Activated CD4-positive, alpha-beta T cell treated with anti-CD3 and anti-CD28 coated beads, Interleukin-2, amount 50 U/mL, for 4 hours (primary cell): ENCODE data around the gene SLC29A3.
"Not testable (repeated sequence)": the region's sequence is repeated elsewhere in the genome, so short reads cannot be mapped to it uniquely, and the experiment has no call there.

Experiments
- DNase-seq, 2 experiments: peaks; one replicate each; pipeline ENCODE4 v3.0.0-alpha.2; 2020

Gene SLC29A3

DNA sequence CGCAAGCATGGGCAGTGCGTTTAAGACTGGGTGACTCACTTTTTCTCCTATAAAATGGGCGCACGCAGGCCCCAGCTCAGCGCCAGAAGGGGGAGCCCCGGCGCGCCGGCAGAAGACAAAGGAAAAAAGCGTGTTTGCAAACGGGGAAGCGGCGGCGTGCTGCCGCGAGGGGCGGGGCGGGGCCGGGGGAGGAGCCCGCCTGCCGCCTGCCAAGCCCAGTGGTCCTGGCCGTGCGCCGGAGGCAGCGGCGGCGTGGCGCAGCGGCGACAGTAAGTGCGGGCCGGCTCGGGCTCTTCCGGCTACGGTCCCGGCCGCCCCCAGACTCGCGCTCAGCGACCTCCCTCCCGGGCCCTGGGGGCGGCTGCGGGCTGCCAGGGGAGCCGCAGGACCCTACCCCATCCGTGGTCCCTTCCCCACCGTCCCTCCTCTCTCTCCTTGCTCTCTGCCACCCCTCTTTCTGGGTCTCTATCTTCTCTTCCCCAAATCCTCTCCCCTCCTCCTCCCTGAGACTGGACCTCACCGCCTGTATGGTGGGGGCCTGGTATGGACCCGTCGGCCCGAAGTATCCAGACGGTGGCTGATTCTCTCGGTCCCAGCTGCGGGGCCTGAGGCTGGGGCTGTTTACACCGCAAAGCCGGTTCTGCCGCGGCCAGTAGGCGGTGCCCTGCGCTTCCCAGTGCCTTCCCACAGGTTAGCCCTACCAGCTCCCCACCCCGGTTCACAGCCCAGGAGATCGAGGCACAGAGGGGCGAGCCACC, at the start of gene SLC29A3:
Gene SLC29A3, plus strand, starts transcription at position 218 of the 758 bp plus-strand sequence. Its CDS starts 51 bp downstream, at position 269.
- peak; percentile 81 to 86 for DNase-seq

DNA sequence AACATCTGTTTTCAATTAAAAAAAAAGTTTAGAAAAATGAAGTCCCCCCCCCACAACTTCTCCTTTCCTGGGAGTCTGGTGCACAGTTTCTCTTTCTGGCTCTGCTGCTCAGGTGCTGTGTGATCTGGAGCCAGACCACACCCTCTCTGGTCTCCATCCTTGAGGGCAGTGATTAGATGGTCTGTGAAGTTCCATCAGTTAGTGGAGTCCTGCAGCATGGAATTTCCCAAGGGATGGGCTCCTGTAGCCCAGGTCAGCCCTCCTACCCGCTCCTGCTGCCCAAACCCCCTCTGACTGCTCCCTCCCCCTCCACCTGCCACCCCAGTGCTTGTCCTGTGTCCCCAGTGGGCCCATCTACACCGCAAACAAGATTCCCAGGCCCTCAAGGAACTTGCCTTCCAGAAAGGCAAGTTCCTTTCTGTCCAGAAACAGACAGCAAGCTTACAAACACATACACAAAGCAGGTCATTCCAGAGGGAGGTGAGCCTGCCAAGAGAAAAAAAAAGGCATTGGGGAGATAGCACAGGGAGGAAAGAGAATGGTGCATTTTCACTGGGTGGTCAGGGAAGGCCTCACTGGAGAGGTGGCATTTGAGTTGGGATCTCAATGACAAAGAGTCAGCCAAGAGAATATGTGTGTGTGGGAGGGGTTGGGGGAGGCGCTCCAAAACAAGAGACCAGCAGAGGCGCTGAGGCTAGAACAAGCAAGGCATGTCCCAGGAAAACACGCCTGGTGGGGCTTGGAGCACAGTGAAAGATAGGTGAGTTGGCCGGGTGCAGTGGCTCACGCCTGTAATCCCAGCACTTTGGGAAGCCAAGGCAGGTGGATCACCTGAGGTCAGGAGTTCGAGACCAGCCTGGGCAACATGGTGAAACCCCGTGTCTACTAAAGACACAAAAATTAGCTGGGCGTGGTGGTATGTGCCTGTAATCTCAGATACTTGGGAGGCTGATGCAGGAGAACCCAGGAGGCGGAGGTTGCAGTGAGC, 49.5 kb upstream of the SLC29A3 start:
- no peak for DNase-seq

DNA sequence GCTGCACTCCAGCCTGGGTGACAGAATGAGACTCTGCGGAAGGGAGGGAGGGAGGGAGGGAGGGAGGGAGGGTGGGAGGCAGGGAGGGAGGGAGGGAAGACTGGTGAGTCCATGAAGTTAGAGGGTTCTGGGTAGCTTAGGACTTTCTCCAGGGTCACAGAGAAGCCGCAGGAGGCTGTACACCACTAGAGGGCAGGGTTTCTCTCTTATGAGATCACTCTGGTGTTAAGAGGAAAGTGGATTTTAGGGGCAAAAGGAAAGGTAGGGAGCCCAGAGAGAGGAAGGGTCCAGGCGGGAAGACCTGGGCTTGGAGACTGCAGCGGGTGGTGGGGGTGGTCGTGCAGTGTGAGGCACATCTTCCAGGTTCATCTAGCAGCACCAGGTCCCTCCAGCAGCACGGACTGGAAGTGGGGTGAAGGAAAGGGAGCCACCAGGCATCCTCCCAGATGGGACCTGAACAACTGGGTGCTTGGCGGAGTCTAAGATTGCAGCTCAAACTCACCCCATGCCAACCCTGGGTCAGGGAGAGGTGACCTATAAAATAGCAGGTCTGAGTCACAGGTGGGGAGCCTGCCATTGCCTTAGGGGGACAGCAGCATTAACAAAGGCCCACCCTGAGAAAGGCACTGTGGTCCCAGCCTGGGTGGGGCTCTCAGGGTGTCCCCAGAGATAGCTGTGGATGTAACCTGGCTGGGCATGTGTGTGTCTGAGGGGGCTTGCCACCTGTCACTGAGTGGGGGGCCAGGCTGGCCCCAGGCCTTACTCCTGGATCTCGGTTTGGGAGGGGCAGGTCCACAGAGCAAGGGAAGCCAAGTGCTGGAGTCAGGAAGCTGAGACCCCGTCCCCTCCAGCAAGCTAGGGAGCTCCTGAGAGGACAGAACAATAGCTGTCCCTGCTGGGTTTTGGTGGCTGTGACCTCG, 48.5 kb upstream of the SLC29A3 start:
- DNase-seq = no peak

DNA sequence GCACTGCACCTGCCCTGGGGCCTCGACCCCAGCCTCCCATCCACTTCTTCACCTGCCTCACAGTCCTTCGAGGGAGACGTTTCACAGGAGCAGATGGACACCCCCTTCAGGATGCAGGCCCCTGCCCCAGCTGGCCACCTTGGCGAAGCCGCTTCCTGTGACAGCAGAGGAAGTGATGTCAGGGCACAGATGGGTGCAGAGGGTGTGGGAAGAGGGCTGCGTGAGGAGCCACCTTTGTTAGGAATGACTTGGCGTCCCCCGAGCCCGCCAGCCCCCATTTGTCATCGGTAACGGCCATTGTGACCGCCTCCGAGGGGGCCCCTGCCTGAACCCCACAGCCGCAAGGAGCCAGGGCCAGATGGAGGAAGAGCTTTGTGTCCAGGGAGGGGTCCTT, 47.4 kb upstream of the SLC29A3 start:
- no peak for DNase-seq

DNA sequence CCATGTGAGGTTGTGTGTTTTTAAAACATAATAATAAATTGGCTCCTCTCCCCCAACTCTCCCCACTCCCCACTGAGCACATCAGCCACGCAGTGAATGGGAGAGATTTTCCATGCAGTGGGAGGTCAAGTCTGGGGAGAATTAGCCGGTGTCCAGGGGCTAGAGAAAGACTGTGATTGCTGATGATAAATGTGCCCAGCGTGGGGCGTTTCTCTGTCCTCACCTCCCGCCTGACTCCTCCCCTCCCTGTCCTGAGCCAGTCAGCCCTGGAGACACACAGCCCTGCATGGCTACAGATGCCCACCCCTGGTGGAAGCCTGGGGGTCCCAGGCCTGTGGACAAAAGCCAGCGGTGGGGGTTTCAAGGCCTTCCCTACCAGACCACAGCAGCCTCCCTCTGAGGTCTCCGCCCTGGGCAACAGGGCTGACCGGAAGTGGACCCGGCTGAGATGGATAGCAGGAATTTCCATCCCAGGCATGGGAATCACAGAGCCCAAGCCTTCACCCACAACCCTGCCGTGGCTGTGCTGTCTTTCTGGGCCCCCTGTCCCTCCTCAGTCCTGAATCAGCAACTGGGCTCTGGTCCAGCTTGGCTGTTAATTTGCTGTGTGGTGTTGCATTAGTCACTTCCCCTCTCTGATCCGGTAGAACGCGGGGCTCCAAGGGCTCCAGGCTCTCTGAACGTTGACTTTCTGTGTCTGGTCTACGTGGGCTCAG, 46.8 kb upstream of the SLC29A3 start:
- DNase-seq = no peak

DNA sequence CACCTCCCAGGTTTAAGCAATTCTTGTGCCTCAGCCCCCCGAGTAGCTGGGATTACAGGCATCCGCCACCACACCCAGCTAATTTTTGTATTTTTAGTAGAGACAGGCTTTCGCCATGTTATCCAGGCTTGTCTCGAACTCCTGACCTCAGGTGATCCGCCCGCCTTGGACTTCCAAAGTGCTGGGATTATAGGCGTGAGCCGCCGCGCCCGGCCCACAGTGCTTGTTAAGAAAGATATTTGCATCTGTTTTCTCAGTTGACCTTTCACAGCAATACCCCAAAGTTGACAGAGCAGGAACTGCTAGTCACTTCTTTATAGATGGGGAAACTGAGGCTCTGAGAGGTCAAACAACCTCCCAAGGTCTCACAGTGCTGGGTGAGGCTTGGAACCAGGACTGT, 46.1 kb upstream of the SLC29A3 start:
- DNase-seq = not testable (repeated sequence)

DNA sequence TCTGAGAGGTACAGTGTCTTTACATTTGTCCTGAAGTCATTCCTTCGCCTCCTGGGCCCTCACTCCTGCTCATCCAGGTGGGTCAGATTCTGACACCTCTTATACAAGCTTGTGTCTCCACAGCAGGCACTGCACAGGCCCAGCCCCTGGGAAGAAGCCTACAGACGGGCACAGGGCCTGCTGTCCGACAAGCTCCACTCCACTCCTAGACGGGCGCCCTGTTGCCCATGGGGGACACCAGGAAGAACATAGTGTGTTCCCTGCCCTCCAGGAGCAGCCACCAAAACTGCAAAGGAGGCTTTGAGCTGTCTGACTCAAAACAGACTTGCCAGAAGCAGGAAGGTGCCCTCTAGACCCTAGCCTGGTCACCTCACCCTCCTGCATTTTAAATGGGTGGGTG, 45.6 kb upstream of the SLC29A3 start:
- DNase-seq = no peak

DNA sequence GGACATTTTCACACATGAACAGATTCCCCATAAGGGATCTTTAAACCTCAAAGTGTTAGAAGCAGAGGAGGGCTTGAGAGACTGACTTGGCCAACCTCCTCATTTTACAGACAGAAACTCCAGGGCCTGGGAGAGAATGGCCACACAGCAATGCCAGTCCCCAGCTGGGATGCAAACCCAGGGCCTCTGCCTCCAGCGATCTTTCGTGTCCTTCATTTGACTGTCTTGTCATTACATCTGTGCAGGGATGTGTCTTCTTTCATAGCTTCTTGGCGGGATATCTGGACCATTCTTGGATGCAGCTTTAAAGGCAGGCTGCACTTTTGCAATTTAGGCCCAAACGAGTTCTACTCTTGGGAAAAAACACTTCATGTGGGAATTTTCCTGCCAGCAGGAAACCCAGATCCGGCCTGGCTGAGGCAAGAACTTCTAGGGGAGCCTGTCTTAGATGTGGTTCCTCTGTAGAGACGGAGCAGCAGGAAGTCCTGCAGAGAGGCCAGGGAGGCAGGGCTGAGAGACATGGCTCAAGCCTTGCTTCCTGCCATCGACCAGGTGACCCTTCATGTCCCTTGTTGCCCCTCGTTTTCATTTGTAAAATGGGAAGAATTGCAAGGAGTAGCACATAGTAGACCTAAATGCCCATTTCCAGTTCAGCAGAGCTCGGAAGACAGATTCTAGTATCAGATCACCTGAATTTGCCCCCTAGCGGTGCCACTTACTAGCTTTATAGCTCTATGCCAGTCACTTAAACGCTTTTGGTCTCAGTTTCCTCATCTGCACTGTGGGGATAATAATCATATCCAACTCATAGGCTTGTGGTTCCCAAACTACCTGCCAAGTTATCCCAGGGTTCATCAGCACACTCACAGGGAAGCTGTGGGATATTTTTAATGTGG, 43.9 kb upstream of the SLC29A3 start:
- DNase-seq = no peak

DNA sequence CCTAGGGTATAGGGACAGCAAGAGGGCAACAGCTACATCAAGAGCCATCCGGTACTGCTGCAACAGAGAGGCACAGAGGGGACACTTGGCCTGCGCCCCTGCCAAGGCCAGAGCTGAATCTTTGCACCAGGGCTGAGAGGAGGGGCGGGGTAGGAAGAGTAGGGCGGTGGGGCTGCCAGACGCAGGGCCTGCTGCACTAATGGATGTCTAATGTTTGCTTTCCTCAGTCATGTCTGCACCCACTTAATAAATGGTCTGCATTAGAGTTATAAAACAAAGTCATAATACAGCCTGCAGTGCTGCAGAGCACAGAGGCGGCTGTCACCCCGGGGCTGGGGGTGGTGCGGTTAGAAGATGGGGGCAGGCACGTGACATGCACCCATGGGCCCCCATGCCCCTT, 42.2 kb upstream of the SLC29A3 start:
- no peak for DNase-seq

DNA sequence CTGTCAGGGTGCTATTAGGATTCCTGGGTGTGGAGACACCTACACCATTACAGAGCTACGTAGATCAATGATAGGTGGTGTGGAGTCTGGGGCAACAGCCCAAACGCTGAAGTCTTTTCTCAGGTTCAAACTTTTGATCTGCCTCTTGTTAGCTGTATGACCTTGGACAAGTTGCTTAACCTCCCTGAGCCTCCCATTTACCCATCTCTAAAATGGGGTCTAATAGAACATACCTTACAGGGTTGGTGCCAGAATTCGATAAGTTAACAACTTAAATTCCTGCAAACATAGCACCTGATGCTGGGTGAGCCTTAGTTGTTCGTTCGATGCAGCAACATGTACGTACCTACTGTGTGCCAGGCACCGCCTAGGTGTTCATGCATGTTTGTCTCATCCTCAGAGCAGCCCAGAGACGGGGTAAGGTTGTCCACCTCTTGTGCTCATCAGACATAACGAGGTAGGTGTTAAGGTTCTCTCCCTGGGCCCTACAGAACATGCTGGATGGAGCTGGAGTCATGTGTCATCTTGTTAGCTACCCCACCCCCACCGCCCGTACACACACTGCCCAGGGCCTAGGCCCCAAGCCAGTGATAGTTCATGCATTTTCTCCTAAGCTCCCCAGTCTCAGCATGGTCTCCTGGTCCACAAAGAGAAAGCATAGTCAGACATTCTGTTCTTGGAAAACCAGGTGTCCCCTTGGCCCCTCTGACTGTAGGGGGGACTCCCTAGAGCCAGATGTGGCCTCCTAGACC, 41.0 kb upstream of the SLC29A3 start:
- no peak for DNase-seq

DNA sequence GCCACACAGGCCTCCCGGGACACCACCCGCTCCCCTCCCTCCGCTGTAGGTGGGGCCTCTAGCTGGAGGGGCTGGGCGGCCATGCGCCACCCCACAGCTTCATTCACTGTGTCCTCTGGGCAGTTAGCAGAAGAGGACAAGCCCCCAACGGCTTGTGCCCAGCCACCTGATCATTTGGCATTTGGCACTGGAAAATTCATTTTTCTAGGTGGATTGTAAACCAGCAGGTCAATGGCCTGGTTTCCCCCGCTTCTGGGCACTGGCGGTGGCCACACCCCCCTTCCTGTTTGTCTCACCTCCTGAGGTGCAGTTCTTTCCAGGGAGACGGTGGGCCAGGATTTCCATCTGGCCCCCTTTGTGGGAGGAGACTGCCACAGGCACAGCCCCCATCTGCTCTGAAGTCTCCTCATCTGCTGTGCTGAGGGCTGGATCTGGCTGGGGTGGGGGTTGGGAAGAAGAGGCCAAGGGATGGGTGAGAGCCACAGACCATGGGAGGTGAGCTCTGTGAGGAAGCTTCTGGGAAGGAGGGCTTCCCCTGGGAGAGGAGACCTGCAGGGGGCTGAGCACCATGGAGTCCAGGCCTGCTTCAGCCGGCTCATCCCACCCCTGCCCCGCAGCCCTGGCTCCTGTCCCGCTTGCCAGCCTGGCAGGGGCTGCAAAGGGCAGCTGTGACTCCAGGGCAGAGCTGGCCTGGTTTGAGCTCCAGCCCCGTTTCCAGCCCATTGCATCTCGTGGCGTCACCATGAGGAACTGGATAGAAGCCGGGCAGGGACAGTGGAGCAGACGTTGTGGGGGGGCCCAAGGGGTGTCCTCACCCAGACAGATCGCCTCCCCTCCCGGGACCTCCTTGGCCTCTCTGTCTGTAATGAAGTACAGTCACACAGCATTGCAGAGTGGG, 40.1 kb upstream of the SLC29A3 start:
- no peak for DNase-seq

DNA sequence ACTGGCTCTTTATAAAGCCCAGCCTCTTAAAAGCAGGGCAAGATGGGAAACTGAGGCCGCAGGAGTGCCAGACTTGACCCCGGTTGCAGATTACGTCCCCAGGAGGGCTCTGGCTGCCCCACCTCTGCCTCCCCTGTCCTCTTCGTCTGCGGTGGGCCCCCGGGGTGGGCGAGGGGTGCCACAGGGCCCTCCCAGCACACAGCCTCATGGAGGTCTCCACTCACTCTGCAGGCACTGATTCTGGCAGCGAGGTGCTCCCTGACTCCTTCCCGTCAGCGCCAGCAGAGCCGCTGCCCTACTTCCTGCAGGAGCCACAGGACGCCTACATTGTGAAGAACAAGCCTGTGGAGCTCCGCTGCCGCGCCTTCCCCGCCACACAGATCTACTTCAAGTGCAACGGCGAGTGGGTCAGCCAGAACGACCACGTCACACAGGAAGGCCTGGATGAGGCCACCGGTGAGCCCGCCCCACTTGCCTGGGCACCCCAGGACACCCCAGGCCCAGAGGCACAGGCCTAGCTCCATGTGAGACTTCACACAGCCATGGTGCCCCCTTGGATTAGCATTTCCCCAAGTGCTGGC, 39.4 kb upstream of the SLC29A3 start:
- DNase-seq = no peak

DNA sequence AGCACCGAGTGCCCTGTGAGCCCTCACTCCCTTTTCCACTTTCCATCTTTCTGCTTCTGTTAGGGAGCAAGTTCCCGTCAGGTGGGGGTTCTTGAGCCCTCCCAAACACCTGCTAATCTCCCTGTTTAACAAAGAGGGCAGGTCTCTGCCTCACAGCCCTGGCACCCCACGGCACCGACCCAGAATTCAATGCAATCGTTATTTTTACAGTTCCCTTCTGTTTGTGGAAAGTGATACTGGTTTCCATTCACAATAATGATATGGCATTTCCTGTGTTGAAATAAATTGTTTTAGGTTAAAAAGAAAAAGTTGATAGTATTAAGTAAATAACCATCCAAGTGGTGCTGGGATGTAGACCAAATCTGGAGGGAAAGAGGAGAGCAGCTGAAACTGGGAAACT, 38.8 kb upstream of the SLC29A3 start:
- DNase-seq = no peak

DNA sequence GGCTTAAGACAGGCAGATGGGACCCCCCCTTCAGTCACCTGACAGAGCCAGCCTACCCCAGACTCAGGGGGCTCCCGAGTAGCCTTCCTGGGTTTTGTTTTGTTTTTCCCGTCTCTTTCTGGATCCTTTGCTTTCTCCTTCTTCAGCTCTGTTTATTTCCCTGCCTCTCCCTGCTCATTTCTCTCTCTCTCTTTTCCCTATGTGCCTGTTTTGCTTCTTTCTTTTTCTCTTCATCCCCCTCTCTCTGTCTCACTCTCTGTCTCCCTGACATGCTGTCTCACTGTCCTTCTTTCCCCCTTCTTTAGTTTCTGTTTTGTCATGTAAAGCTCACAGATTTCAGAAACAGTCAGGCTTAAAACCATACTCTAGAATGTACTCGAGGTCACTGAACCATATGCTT, 38.2 kb upstream of the SLC29A3 start:
- DNase-seq = no peak

DNA sequence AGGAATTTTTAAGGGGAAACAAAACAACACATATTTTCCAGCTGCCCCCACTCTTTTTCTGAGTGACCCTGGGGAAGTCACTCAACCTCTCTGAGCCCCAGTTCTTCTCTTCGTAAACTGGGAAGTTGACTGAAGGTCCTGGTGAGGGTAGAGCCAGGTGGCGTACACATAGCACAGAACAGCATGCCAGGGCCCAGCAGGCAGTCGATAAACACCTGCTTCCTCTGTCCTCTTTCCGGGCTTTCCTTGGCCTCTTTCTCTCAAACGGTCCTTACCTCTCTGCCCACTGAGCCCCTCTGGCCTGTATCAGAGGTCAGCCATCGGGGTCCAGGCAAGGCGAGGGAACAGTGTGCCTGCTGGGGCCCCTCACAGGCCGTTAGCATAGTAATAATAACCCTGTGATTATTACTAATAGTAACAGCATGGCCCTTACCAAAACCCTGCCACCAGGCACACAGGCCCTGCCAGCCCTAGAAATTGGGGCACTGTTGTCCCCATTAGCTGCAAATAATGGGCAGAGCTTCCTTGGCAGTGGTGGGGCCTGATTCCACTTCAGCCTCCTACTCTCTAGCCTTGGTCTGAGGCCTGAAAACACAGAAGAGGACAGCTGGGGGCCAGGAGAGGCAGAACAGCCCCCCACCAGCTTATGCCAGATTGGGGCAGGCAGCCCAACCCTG, 37.3 kb upstream of the SLC29A3 start:
- DNase-seq = no peak

DNA sequence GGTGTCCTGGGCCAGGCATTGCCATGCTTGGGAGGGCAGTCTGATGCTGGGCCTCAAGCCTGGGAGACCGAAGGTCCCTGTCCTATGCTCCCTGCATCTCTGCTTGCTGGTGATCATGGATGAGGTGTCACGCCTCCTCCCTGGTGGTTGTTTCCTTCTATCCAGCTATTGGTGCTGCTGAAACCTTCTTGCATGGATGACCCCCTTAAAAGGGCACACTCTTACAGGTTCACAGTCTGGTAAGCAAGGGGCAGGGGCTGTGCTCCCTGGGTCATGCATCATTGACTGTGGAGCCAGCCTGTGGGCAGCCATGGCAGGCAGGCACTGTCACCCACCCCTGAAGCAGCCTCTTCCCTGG, 36.8 kb upstream of the SLC29A3 start:
- DNase-seq = no peak

DNA sequence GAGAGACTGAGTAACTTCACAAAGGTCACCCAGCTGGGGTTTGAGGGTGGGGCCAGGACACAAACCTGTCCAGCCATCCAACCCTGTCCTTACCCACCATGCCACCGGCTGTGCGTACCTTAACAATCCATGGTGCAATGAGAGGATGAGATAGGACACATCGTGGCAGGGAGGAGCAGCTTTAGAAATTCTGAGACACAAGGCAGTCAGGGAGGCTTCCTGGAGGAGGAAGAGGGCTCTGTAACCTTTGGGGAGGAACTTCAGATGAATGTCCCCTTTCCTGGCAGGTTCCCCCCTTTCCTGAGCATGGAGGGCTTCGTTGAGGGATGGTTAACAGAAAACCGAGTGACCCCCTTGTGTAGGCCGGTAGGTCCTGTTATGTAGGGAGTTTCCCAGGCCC, 35.6 kb upstream of the SLC29A3 start:
- DNase-seq = no peak

DNA sequence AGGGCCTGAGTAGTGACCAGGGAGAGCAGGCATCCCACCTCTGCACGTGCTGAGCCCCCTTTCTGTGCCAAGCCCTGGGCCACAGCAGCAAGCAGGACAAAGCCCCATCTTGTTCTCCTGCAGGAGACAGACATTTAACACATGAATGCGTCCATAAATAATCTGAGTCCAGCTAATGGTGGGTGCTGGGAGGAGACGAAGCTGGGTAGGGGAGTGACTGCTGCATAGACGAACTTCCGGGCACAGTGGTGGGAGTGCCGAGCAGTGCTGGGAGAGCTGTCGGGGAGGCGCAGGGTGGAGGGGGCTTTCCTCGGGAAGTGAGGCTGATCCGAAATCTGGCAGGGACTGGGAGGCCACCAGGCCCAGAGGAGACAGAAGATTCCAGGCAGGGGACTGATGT, 35.2 kb upstream of the SLC29A3 start:
- no peak for DNase-seq
